Nephron (organoid): Measurements from ENCODE around the gene GLOD4.
"Not testable (repeated sequence)": the region's sequence is repeated elsewhere in the genome, so short reads cannot be mapped to it uniquely, and the experiment has no call there.

Experiments used
- H3K27ac Mint-ChIP-seq, 3 experiments: 2 replicates each; pipeline ENCODE4 v1.8.0; 2020; ENCODE audit warnings: mixed read lengths in 3 of 3, mild to moderate bottlenecking in 2 of 3, moderate library complexity in 1 of 3
- H3K27me3 Mint-ChIP-seq: 2 replicates; pipeline ENCODE4 v1.8.0; 2021; ENCODE audit warnings: low read depth, mild to moderate bottlenecking, moderate library complexity, mixed read lengths
- H3K36me3 Mint-ChIP-seq: 2 replicates; pipeline ENCODE4 v1.8.0; 2020; ENCODE audit warnings: low read depth, mixed read lengths
- H3K4me1 Mint-ChIP-seq: 2 replicates; pipeline ENCODE4 v1.8.0; 2020; ENCODE audit warnings: mixed read lengths
- H3K4me3 Mint-ChIP-seq, 3 experiments: 2 replicates each; pipeline ENCODE4 v1.8.0; 2020; ENCODE audit warnings: mild to moderate bottlenecking in 3 of 3, mixed read lengths in 3 of 3, moderate library complexity in 2 of 3
- H3K9me3 Mint-ChIP-seq: 2 replicates; pipeline ENCODE4 v1.8.0; 2020; ENCODE audit warnings: mixed read lengths
- CTCF ChIP-seq, 3 experiments: fragments of 200-600 bp; sonication (generic); IDR thresholded peaks; one replicate each; pipeline ENCODE4 v1.5.0; 2021; ENCODE audit warnings: antibody characterized with exemption in 3 of 3; ENCODE audit not compliant: unreplicated experiment in 3 of 3

The GLOD4 gene

GRCh38 chr17:773467-774312 lies 8.4 kb downstream of the GLOD4 start:
- peaks cover 16% of the 10 kb centered on the region for H3K4me1 Mint-ChIP-seq
- no peak overlapping the region for H3K4me3 Mint-ChIP-seq
- TF ChIP-seq CTCF (IDR thresholded peaks at IDR 0.05; ENCODE audit: unreplicated experiment in 3 of 3): no peak
- H3K27me3 Mint-ChIP-seq: no peaks in the 10 kb centered on the region
- H3K36me3 Mint-ChIP-seq: peaks cover 79% of the 10 kb centered on the region
- H3K9me3 Mint-ChIP-seq: no peaks in the 10 kb centered on the region
- peak overlapping the region in 1 of 3 experiments; percentile 51 for H3K27ac Mint-ChIP-seq

GRCh38 chr17:773016-773415 lies 9.1 kb downstream of the GLOD4 start:
- H3K4me1 Mint-ChIP-seq: peaks cover 16% of the 10 kb centered on the region
- H3K27me3 Mint-ChIP-seq: no peaks in the 10 kb centered on the region
- no peak overlapping the region for H3K4me3 Mint-ChIP-seq
- H3K27ac Mint-ChIP-seq: no peak overlapping the region
- TF ChIP-seq CTCF (IDR thresholded peaks at IDR 0.05; ENCODE audit: unreplicated experiment in 3 of 3): no peak
- H3K36me3 Mint-ChIP-seq: peaks cover 77% of the 10 kb centered on the region
- no peaks in the 10 kb centered on the region for H3K9me3 Mint-ChIP-seq

- H3K9me3 Mint-ChIP-seq: no peaks in the 10 kb centered on the region
- peaks cover 21% of the 10 kb centered on the region for H3K4me1 Mint-ChIP-seq
- H3K36me3 Mint-ChIP-seq: peaks cover 64% of the 10 kb centered on the region
- H3K4me3 Mint-ChIP-seq: no peak overlapping the region
- H3K27ac Mint-ChIP-seq: no peak overlapping the region
- no peak for TF ChIP-seq CTCF (IDR thresholded peaks at IDR 0.05; ENCODE audit: unreplicated experiment in 3 of 3)
- H3K27me3 Mint-ChIP-seq: no peaks in the 10 kb centered on the region
Observed at GRCh38 chr17:767076-767475, 15.0 kb downstream of the GLOD4 start.

GRCh38 chr17:760371-760770 lies 21.7 kb downstream of the GLOD4 start:
- H3K4me3 Mint-ChIP-seq: no peak overlapping the region
- no peak overlapping the region for H3K27ac Mint-ChIP-seq
- no peaks in the 10 kb centered on the region for H3K9me3 Mint-ChIP-seq
- no peaks in the 10 kb centered on the region for H3K27me3 Mint-ChIP-seq
- TF ChIP-seq CTCF (IDR thresholded peaks at IDR 0.05; ENCODE audit: unreplicated experiment in 3 of 3): no peak
- peaks cover 66% of the 10 kb centered on the region for H3K36me3 Mint-ChIP-seq
- H3K4me1 Mint-ChIP-seq: no peaks in the 10 kb centered on the region

- H3K9me3 Mint-ChIP-seq: no peaks in the 10 kb centered on the region
- peaks cover 62% of the 10 kb centered on the region for H3K36me3 Mint-ChIP-seq
- H3K4me1 Mint-ChIP-seq: no peaks in the 10 kb centered on the region
- TF ChIP-seq CTCF (IDR thresholded peaks at IDR 0.05; ENCODE audit: unreplicated experiment in 3 of 3): no peak
- no peaks in the 10 kb centered on the region for H3K27me3 Mint-ChIP-seq
- no peak overlapping the region for H3K4me3 Mint-ChIP-seq
- H3K27ac Mint-ChIP-seq: no peak overlapping the region
Observed at GRCh38 chr17:759964-760363, 22.1 kb downstream of the GLOD4 start.

GRCh38 chr17:756010-756567 lies 26.0 kb downstream of the GLOD4 start:
- H3K27ac Mint-ChIP-seq: peak overlapping the region in 2 of 3 experiments; percentile 6 to 56
- peak overlapping the region in 2 of 3 experiments; percentile 8 to 50 for H3K4me3 Mint-ChIP-seq
- H3K9me3 Mint-ChIP-seq, H3K27me3 Mint-ChIP-seq: not testable (repeated sequence)
- peaks cover 10% of the 10 kb centered on the region for H3K4me1 Mint-ChIP-seq
- peaks cover 42% of the 10 kb centered on the region for H3K36me3 Mint-ChIP-seq

GRCh38 chr17:755319-755961 lies 26.6 kb downstream of the GLOD4 start:
- not testable (repeated sequence) for H3K27me3 Mint-ChIP-seq, H3K9me3 Mint-ChIP-seq
- H3K4me3 Mint-ChIP-seq: peak overlapping the region in 2 of 3 experiments; percentile 23 to 50
- peaks cover 42% of the 10 kb centered on the region for H3K36me3 Mint-ChIP-seq
- peak overlapping the region in 2 of 3 experiments; percentile 6 to 56 for H3K27ac Mint-ChIP-seq
- H3K4me1 Mint-ChIP-seq: peaks cover 17% of the 10 kb centered on the region
